ENCODE data around the gene ZNF106.
A peak's percentile ranks its signal among the peaks of the same experiment; 100 is the strongest.

Gene ZNF106

GRCh38 chr15:42405863-42406482, 85.0 kb downstream of the ZNF106 start:
- DNase-seq (ENCODE audit: low spot score) = no peak

DNA sequence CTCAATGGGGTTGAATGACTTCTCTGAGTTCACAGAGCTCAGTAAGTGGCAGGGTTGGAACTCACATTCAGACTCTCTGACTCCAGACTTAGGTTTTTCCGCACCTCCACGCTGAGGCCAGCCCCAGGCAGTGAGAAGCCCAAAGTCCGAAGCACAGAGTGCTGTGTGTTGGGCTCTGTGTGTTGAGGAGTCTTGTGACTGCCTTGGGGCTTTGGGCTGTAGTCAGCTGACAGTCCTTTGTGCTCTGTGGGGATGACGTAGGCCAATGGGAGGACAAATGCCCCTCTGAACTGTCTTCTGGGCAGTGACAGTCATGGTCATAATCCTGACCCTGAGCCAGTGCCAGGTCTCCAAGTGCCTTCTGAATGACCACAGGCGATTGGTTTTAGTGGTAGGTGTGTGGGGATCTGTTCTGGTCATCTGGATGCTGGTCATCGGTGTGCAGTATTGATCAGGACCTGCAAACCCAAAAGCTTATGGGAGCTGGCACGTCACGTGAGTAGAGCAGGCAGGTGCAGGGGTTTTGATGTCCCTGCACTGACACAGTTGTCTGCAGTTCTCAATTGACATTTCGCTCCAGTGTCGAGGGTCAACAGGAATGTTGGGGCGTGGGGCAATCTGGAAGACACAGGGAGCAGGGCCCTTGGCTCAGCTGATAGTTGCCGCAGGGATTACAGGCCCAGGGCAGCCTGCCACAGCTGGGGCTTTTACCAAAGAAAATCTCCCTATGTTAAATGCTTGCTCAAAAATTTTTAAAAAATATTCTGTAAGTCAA, 86.3 kb downstream of the ZNF106 start:
- DNase-seq (ENCODE audit: low spot score) = no peak

GRCh38 chr15:42403389-42403788, 87.6 kb downstream of the ZNF106 start:
- DNase-seq (ENCODE audit: low spot score) = no peak

GRCh38 chr15:42402455-42403205, 88.3 kb downstream of the ZNF106 start:
- no peak for DNase-seq (ENCODE audit: low spot score)

DNA sequence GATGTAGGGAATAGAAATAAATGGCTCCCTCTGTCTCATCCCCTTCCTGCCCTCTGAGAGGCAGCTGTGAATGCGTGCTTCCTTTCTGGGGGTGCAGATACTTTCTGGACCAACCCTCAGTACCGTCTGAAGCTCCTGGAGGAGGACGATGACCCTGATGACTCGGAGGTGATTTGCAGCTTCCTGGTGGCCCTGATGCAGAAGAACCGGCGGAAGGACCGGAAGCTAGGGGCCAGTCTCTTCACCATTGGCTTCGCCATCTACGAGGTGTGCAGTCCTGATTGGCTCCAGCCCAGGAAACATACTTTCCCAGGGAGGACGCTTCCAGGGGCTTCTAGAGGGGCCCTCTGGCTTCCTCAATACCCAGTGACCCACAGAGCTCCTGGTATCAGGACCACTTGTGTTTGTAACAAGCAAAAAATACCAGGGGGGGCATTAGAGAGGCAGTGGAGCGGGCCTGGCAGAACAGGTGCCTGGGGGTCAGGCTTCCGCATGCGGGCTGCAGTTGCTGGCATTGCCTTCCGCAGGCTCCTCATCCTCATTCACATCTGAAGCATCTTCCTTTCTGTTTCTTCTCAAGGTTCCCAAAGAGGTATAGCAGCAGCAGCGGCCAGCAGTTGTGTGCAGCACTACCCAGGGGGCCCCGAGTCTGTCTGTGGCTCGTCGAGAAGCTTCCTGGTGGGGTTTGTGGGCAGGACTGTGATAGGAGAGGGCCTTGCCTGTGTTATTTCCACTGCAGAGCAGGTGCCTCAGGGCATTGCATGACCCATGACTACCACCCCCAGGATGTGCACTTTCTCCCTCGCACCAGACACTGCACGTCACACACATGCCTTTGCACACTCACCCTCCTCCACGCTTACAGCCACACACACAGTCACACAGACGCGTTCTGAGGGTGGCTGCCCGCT, 89.1 kb downstream of the ZNF106 start:
- no peak for DNase-seq (ENCODE audit: low spot score)

DNA sequence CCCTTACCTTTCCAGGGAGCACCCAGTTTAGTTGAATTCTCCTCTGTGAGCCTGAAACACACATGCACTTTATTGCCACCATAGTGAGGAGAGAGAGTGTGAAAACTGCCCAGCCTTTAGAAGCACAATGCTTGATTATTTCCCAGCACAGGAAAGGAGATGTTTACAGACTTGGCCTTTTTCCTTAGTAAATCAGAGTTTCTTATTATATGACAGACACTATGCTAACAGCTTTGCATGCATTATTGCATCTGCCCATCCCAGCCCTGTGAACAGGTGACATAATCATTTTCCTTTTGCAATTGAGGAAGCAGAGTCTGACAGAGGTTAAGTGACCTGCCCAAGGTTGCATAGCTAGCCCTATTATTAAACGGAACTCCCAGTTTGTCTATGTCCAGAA, 95.1 kb downstream of the ZNF106 start:
- no peak for DNase-seq (ENCODE audit: low spot score)

- no peak for DNase-seq (ENCODE audit: low spot score)
These were observed 96.8 kb downstream of the ZNF106 start for GRCh38 chr15:42394106-42394505.

- no peak for DNase-seq (ENCODE audit: low spot score)
These were observed 98.5 kb downstream of the ZNF106 start for GRCh38 chr15:42392309-42393024.

- DNase-seq (ENCODE audit: low spot score) = no peak
These were observed 103.3 kb downstream of the ZNF106 start for GRCh38 chr15:42387603-42388002.

DNA sequence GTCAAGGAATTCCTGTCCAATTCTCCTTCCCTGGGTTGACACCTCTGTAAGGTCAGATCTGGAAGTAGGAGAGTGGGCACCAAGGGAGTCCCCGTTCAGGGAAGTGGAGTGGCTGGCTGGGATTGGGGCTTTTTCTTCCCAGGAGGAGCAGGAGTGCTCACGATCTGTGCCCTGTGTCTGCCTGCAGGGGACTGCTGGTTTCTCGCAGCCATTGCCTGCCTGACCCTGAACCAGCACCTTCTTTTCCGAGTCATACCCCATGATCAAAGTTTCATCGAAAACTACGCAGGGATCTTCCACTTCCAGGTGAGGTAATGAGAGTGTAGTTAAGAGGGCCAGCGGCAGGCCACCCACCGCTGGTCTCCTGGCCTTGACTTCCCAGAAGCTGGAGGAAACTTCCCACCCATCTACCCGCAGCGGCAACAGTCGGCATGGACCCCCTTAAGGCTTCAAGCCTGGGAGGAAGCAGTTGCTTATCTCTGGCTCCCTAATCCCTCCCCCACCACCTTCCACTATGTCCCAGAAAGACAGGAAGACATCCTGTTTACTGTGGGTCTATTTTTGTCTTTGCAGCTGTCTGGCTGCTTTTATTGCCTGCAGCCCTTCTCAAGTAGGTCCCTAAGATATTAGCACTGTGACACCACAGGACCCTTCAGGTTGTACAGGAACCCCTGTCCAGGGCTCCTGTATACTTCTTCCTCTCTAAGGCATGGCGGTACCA, 104.8 kb downstream of the ZNF106 start:
- DNase-seq (ENCODE audit: low spot score) = no peak

- DNase-seq (ENCODE audit: low spot score) = peak; percentile 80
These were observed 105.5 kb downstream of the ZNF106 start for GRCh38 chr15:42385206-42385979.

DNA sequence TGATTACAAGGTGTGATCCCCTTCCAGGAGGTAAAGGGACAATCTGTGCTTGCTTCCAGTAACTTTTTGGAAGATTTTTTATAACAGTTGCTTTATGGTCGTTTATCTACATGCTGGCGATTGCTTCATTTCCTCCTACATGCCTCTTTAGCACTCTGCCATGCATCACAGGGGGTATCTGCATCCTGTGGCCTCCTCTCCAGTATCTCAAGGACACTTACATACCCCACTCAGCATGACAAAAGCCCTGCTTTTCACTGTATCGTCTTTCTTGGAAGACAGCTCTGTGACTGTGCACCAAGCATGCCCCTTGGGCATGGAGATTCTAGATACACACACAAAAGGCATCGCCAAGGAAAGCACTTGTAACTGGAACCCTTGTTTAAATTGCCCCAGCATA, 106.3 kb downstream of the ZNF106 start:
- peak; percentile 46 for DNase-seq (ENCODE audit: low spot score)

DNA sequence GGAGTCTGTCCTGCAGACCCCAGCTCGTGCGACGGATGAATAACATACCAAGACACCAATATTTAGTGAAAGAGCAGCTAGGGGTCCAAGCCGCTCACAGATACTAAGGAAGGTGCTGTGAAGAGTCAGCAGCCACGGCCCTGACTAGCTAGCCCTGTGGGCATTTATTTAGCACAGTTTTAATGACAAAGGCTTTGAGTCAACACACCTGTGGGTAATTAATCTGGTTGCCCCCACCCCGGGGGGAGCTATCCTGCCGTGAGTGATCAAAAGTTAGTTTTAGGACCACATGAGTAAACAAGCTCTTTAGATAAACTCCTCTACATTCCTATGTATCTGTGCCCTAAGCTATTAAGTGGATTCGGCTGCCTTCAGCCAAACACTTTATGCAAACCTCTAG, 112.9 kb downstream of the ZNF106 start:
- no peak for DNase-seq (ENCODE audit: low spot score)

DNA sequence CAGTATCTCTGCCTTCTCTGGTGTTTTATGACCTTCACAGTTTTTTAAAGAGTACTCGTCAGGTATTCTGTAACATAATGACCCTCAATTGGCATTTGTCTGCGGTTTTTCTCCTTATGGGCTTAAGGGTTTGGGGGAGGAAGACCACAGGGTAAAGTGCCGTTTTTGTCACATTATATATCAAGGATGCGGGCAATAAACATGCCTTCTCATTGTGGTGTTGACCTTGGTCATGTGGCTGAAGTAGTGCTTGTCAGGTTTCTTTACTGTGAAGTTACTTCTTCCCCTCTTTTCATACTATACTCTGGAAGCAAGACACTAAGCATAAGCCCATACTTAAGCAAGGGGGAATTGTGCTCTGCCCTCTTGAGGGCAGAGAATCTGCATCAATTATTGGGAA, 115.0 kb downstream of the ZNF106 start:
- no peak for DNase-seq (ENCODE audit: low spot score)

GRCh38 chr15:42375252-42375651, 115.7 kb downstream of the ZNF106 start:
- no peak for DNase-seq (ENCODE audit: low spot score)

DNA sequence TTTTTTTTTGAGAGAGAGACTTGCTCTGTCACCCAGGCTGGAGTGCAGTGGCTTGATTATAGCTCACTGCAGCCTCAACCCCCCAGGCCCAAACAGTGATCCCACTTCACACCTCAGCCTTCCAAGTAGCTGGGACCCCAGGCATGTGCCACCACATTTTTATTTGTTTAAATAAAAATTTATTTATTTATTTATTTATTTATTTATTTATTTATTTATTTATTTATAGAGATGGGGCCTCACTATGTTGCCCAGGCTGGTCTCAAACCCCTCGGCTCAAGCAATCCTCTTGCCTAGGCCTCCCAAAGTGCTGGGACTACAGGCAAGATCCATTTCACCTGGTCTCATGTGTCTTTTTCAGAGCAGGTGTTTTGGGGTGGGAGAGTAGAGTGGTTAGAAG, 116.1 kb downstream of the ZNF106 start:
- DNase-seq (ENCODE audit: low spot score) = no peak

GRCh38 chr15:42373936-42374335, 117.0 kb downstream of the ZNF106 start:
- no peak for DNase-seq (ENCODE audit: low spot score)

DNA sequence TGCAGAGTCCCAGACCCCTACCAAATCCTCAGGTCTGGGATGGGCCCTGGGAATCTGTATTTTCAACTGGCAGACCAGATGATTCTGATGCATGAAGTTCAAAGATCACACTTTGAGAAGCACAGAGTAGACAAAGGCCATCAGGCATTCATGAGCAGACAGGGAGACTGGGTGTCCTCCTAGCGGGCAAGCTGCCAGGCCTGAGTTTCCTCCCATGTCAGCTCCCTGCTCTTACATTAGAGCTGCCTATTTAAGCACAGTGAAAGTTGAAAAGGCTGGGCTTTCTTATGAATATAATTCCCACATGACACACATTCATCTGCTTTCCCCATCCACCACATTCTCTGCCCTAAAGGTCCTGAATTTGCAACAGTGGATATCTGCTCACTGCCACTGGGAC, 117.7 kb downstream of the ZNF106 start:
- no peak for DNase-seq (ENCODE audit: low spot score)

DNA sequence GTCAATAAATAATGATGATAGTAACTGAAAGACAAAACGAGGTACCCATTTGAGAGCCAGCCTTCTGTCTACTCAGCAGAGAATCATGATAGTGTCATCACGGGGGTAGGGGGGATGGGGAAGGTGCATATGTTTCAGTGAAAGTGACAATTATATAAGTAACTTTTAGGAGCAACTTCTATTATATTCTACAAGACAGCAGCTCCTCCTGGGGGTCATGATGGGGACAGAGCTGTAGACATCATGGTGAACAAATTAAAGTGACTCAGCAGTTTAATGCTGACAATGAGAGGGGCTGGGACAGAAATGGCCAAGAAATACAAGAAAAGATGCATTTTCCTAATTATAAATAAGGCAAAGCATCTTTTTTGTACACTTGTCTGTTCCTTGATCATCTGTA, 119.8 kb downstream of the ZNF106 start:
- no peak for DNase-seq (ENCODE audit: low spot score)

DNA sequence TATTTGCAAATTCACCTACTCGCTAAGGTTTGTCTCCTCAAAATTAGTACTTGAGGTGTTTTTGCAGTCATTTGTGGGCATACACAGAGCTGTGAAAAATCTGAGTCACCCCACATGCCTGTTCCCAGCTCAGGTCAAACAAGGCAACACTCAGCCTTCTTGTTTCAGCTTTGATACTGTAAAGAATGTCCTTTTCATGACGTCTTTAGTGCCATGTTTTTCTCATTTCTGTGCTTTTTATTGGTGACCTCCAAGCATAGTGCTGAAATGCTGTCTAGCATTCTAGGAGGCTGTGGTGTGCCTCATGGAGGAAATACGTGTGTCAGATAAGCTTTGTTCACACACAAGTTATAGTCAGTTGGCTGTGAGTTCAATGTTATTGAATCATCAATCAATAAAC, 122.8 kb downstream of the ZNF106 start:
- no peak for DNase-seq (ENCODE audit: low spot score)

Data from iPS-NIHi11 (cell line).